WTC11 (cell line): ENCODE measurements around the gene MAPK8IP2. TPM values are rescaled to one million over a fixed set of nuclear protein-coding genes. Genes with fewer than 3 reads are reported as not detected.
"Not testable (repeated sequence)": the region's sequence is repeated elsewhere in the genome, so short reads cannot be mapped to it uniquely, and the experiment has no call there.

ENCODE experiments used
- ATAC-seq: fragments of 200-7000 bp; cut with Tn5 transposase; 2 replicates; pipeline ENCODE4 v1.10.0; 2021; ENCODE audit warnings: mild to moderate bottlenecking, moderate library complexity
- CTCF ChIA-PET: fragments of 300-600 bp; sonication (Branson Sonifier 250); formaldehyde crosslinking; loops from one replicate; lab custom pipeline; 2021; ENCODE audit warnings: antibody characterized with exemption; lab: Charles Lee
- POLR2A ChIA-PET: fragments of 350-600 bp; sonication (Branson Sonifier 250); formaldehyde crosslinking; loops from one replicate; lab custom pipeline; 2021; ENCODE audit warnings: antibody characterized with exemption; lab: Charles Lee
- DNase-seq: peaks from one replicate; pipeline ENCODE4 v3.0.0; 2021; ENCODE audit warnings: low spot score
- H3K27ac Mint-ChIP-seq: 2 replicates; pipeline ENCODE4 v1.8.0; 2021; ENCODE audit warnings: mixed read lengths
- H3K27me3 Mint-ChIP-seq: 2 replicates; pipeline ENCODE4 v1.8.0; 2021; ENCODE audit warnings: low read depth, mild to moderate bottlenecking, moderate library complexity, mixed read lengths
- H3K36me3 Mint-ChIP-seq: 2 replicates; pipeline ENCODE4 v1.8.0; 2021; ENCODE audit warnings: mixed read lengths
- H3K4me1 Mint-ChIP-seq: 2 replicates; pipeline ENCODE4 v1.8.0; 2022; ENCODE audit warnings: mixed read lengths
- H3K4me3 Mint-ChIP-seq: 2 replicates; pipeline ENCODE4 v1.8.0; 2021; ENCODE audit warnings: mild to moderate bottlenecking, moderate library complexity, mixed read lengths
- H3K9me3 Mint-ChIP-seq: 2 replicates; pipeline ENCODE4 v1.8.0; 2021; ENCODE audit warnings: mixed read lengths
- CDX4 ChIP-seq: fragments of 250-450 bp; sonication (Bioruptor Pico); IDR thresholded peaks from 2 replicates; pipeline ENCODE4 v1.9.0; 2021; ENCODE audit warnings: moderate library complexity, mild to moderate bottlenecking, inconsistent platforms, borderline replicate concordance
- CREM ChIP-seq: sonication (generic); formaldehyde crosslinking; IDR thresholded peaks from 2 replicates; pipeline ENCODE4 v1.8.1; 2022; ENCODE audit warnings: mild to moderate bottlenecking, missing genetic modification reagents, moderate library complexity
- ERG ChIP-seq: fragments of 250-450 bp; sonication (Bioruptor Pico); IDR thresholded peaks from 2 replicates; pipeline ENCODE4 v1.8.0; 2021; ENCODE audit warnings: mild to moderate bottlenecking
- HMGA2 ChIP-seq: fragments of 250-450 bp; sonication (Bioruptor Pico); IDR thresholded peaks from 2 replicates; pipeline ENCODE4 v1.4.0; 2021; ENCODE audit warnings: mild to moderate bottlenecking, moderate library complexity
- MXD4 ChIP-seq: fragments of 250-450 bp; sonication (Bioruptor Pico); IDR thresholded peaks from 2 replicates; pipeline ENCODE4 v1.8.0; 2021; ENCODE audit warnings: mild to moderate bottlenecking, moderate library complexity, borderline replicate concordance
- SMAD4 ChIP-seq: sonication (generic); formaldehyde crosslinking; IDR thresholded peaks from 2 replicates; pipeline ENCODE4 v1.8.0; 2022; ENCODE audit warnings: mild to moderate bottlenecking, missing genetic modification reagents
- TP53 ChIP-seq: sonication (generic); formaldehyde crosslinking; IDR thresholded peaks from 2 replicates; pipeline ENCODE4 v1.8.1; 2023; ENCODE audit warnings: mild to moderate bottlenecking, missing genetic modification reagents
- ZNF138 ChIP-seq: sonication (generic); formaldehyde crosslinking; conservative IDR thresholded peaks from 2 replicates; pipeline ENCODE4 v1.8.1; 2022; ENCODE audit warnings: mild to moderate bottlenecking, moderate library complexity, missing genetic modification reagents
- ZNF423 ChIP-seq: fragments of 250-450 bp; sonication (Bioruptor Pico); IDR thresholded peaks from 2 replicates; pipeline ENCODE4 v2.1.2; 2022; ENCODE audit warnings: mild to moderate bottlenecking, moderate library complexity
- ZNF532 ChIP-seq: fragments of 250-450 bp; sonication (Bioruptor Pico); IDR thresholded peaks from 2 replicates; pipeline ENCODE4 v1.9.0; 2021; ENCODE audit warnings: mild to moderate bottlenecking, borderline replicate concordance
- total RNA-seq: library from RNA; stranded (reverse); gene quantifications from 3 replicates; pipeline ENCODE4 v1.2.3, GENCODE V29; 2021

Gene MAPK8IP2
- total RNA-seq, 1 experiment from 2014 or later = 4.9 TPM

- POLR2A ChIA-PET = no interaction called here
- no peak for DNase-seq
- ATAC-seq = no peak
- Mint-ChIP-seq H3K27me3 (peaks cover 85% of the 10 kb centered on the region), H3K36me3 (peaks cover 2% of the 10 kb centered on the region), H3K4me3 (no peak overlapping the region), H3K27ac (no peak overlapping the region), H3K4me1 (no peaks in the 10 kb centered on the region), H3K9me3 (peaks cover 24% of the 10 kb centered on the region)
- no peak for TF ChIP-seq MXD4 (CRISPR knock-in tag)
- TF ChIP-seq SMAD4 = no peak
- TF ChIP-seq ERG (CRISPR knock-in tag) = no peak
- no peak for TF ChIP-seq ZNF532 (CRISPR knock-in tag)
- CTCF ChIA-PET = interaction anchor here (1.4 to 1.5 kb wide), 2 partner anchors 16 to 117 kb away, joined by 4 to 5 read pairs; no protein-coding TSS in a partner anchor
Measured at GRCh38 chr22:50657925-50658324, 57.3 kb downstream of the MAPK8IP2 start.

GRCh38 chr22:50659711-50660110 is 59.1 kb downstream of the MAPK8IP2 start:
- POLR2A ChIA-PET, ATAC-seq, H3K4me3 Mint-ChIP-seq, H3K36me3 Mint-ChIP-seq, H3K27ac Mint-ChIP-seq, H3K4me1 Mint-ChIP-seq, DNase-seq: not testable (repeated sequence)
- Mint-ChIP-seq H3K9me3 (peaks cover 11% of the 10 kb centered on the region), H3K27me3 (peaks cover 79% of the 10 kb centered on the region)
- CTCF ChIA-PET = interaction anchor here (0.7 kb wide), 1 partner anchor 31 kb away, joined by 3 read pairs; no protein-coding TSS in a partner anchor

- Mint-ChIP-seq H3K27ac (no peak overlapping the region), H3K27me3 (peaks cover 77% of the 10 kb centered on the region), H3K4me3 (no peak overlapping the region), H3K36me3 (no peaks in the 10 kb centered on the region), H3K9me3 (peaks cover 10% of the 10 kb centered on the region), H3K4me1 (no peaks in the 10 kb centered on the region)
- ChIA-PET POLR2A (no interaction called here), CTCF (interaction anchor here (0.7 kb wide), 1 partner anchor 30 kb away, joined by 3 read pairs; no protein-coding TSS in a partner anchor)
- no peak for DNase-seq
- TF ChIP-seq CDX4 (CRISPR knock-in tag) (no peak), ZNF138 (CRISPR knock-in tag) (no peak), ZNF423 (CRISPR knock-in tag) (no peak), TP53 (CRISPR knock-in tag) (no peak), HMGA2 (CRISPR knock-in tag) (no peak), CREM (CRISPR knock-in tag) (no peak)
- no peak for ATAC-seq
Measured at GRCh38 chr22:50660306-50660705, 59.7 kb downstream of the MAPK8IP2 start.

Other genes starting within 250 kb of the MAPK8IP2 start
- 87.1 to 108 TPM (median 91.5 TPM) in 3 replicates for gene SBF1, start 125.8 kb upstream of the MAPK8IP2 start, total RNA-seq
- 6.3 to 10.9 TPM (median 7.6 TPM) in 3 replicates for gene ADM2, start 119.2 kb upstream of the MAPK8IP2 start, total RNA-seq
- gene MIOX, start 113.9 kb upstream of the MAPK8IP2 start, total RNA-seq = 0.33 to 0.57 TPM (median 0.41 TPM) in 3 replicates
- gene LMF2, start 93.1 kb upstream of the MAPK8IP2 start, total RNA-seq = 38.1 to 43.7 TPM (median 39.8 TPM) in 3 replicates
- 69.8 to 78.4 TPM (median 70.3 TPM) in 3 replicates for gene NCAPH2, start 92.6 kb upstream of the MAPK8IP2 start, total RNA-seq
- 1.5 to 5.5 TPM in 2 of 3 replicates, not detected in the other for gene SCO2, start 75.2 kb upstream of the MAPK8IP2 start, total RNA-seq
- gene TYMP, start 70.8 kb upstream of the MAPK8IP2 start, total RNA-seq = 1.2 to 1.8 TPM (median 1.5 TPM) in 3 replicates
- gene KLHDC7B, start 54.9 kb upstream of the MAPK8IP2 start, total RNA-seq = not detected in 3 replicates
- gene SYCE3, start 37.9 kb upstream of the MAPK8IP2 start, total RNA-seq = 0.46 to 0.89 TPM (median 0.85 TPM) in 3 replicates
- gene CPT1B, start 22.4 kb upstream of the MAPK8IP2 start, total RNA-seq = 33.7 to 47.8 TPM (median 47.4 TPM) in 3 replicates
- gene CHKB, start 17.9 kb upstream of the MAPK8IP2 start, total RNA-seq = 75.4 to 80.0 TPM (median 76.1 TPM) in 3 replicates
- gene ARSA, start 27.4 kb downstream of the MAPK8IP2 start, total RNA-seq = 17.7 to 18.8 TPM (median 17.8 TPM) in 3 replicates
- 9.6 to 10.5 TPM (median 9.7 TPM) in 3 replicates for gene SHANK3, start 72.0 kb downstream of the MAPK8IP2 start, total RNA-seq
- 0.18 to 0.55 TPM (median 0.46 TPM) in 3 replicates for gene ACR, start 137.4 kb downstream of the MAPK8IP2 start, total RNA-seq
- 22.4 to 24.0 TPM (median 23.2 TPM) in 3 replicates for gene RABL2B, start 182.8 kb downstream of the MAPK8IP2 start, total RNA-seq